SU-DHL-6 (cell line): ENCODE data around the gene RADIL.

Experiments
- H2AFZ ChIP-seq: fragments of 200-600 bp; sonication (generic); 2 replicates; pipeline ENCODE4 v1.6.1; 2014; ENCODE audit warnings: low read depth, mild to moderate bottlenecking, moderate library complexity, mixed read lengths, antibody characterized with exemption, low read length; ENCODE audit not compliant: severe bottlenecking
- H3F3A ChIP-seq: fragments of 200-600 bp; shearing (Covaris generic); 2 replicates; pipeline ENCODE4 v1.6.0; 2016; ENCODE audit warnings: antibody characterized with exemption, mild to moderate bottlenecking; ENCODE audit not compliant: insufficient read depth
- H3K27ac ChIP-seq: fragments of 200-600 bp; sonication (generic); 2 replicates; pipeline ENCODE4 v1.5.1; 2016; ENCODE audit warnings: low read depth, mild to moderate bottlenecking, low read length, moderate library complexity, mixed read lengths
- H3K27me3 ChIP-seq: fragments of 200-600 bp; sonication (generic), shearing (Covaris generic); 2 replicates; pipeline ENCODE4 v1.6.0; 2014; ENCODE audit warnings: mild to moderate bottlenecking, low read length
- H3K36me3 ChIP-seq: fragments of 200-600 bp; sonication (generic); 2 replicates; pipeline ENCODE4 v1.6.1; 2014; ENCODE audit warnings: mild to moderate bottlenecking, low read length, mixed read lengths
- H3K4me2 ChIP-seq: fragments of 300-600, 200-600 bp; shearing (Covaris generic), sonication (generic); 2 replicates; pipeline ENCODE4 v1.6.0; 2014; ENCODE audit warnings: low read length, low read depth, mild to moderate bottlenecking; ENCODE audit not compliant: poor library complexity, severe bottlenecking
- H3K4me3 ChIP-seq: fragments of 200-600 bp; sonication (generic); 2 replicates; pipeline ENCODE4 v1.5.1; 2014; ENCODE audit warnings: antibody characterized with exemption, low read length, mild to moderate bottlenecking, mixed read lengths; ENCODE audit not compliant: insufficient read depth, poor library complexity, severe bottlenecking
- H3K79me2 ChIP-seq: fragments of 200-600 bp; sonication (generic); 2 replicates; pipeline ENCODE4 v1.6.1; 2014; ENCODE audit warnings: mild to moderate bottlenecking, low read length, moderate library complexity; ENCODE audit not compliant: insufficient read depth
- H3K9ac ChIP-seq: fragments of 200-600 bp; sonication (generic); 2 replicates; pipeline ENCODE4 v1.7.0; 2014; ENCODE audit warnings: mild to moderate bottlenecking, low read length
- H3K9me2 ChIP-seq: fragments of 200-600 bp; sonication (generic); replicated peaks from 2 replicates; pipeline ENCODE4 v1.6.1; 2014; ENCODE audit warnings: low read length; ENCODE audit not compliant: insufficient read depth
- H3K9me3 ChIP-seq: fragments of 200-600 bp; sonication (generic); 2 replicates; pipeline ENCODE4 v1.6.1; 2014; ENCODE audit warnings: low read length, mixed read lengths; ENCODE audit not compliant: insufficient read depth
- H4K20me1 ChIP-seq: fragments of 200-600 bp; sonication (generic); 2 replicates; pipeline ENCODE4 v1.6.1; 2014; ENCODE audit warnings: low read depth, mild to moderate bottlenecking, antibody characterized with exemption, low read length, moderate library complexity, mixed read lengths
- EZH2phosphoT487 ChIP-seq: fragments of 200-600 bp; sonication (generic), shearing (Covaris generic); conservative IDR thresholded peaks from 2 replicates; pipeline ENCODE4 v1.6.1; 2018; ENCODE audit warnings: mild to moderate bottlenecking, antibody characterized with exemption, low read length, moderate library complexity, mixed read lengths
- TF ChIP-seq, protein P1 (sequence below): fragments of 200-600 bp; sonication (generic); IDR thresholded peaks from one replicate; pipeline ENCODE4 v1.5.1; 2017; ENCODE audit warnings: antibody characterized with exemption, mild to moderate bottlenecking, low read length, moderate library complexity; ENCODE audit not compliant: insufficient read depth, poor library complexity, severe bottlenecking

The RADIL gene

DNA sequence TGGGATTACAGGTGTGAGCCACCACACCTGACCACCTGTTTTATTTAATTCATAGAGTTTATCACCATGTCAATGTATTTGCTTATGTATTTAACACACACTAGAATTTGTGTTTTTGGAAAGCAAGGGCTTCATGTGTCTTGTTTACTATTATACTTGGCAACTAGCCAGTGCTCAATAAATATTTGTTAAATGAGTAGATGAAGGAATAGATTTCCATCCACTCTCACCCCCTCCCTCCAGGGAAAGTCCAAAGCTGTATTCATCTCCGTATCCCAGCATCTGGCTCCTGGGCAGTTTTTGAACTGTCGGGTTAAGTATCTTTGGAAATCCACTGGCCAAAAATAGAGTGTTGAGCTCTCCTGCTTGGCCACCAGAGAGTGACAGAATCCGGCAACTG lies 4.6 kb upstream of the RADIL start:
- Histone ChIP-seq H3F3A (no peaks in the 10 kb centered on the region), H3K4me2 (no peak overlapping the region), H3K27me3 (no peaks in the 10 kb centered on the region)

DNA sequence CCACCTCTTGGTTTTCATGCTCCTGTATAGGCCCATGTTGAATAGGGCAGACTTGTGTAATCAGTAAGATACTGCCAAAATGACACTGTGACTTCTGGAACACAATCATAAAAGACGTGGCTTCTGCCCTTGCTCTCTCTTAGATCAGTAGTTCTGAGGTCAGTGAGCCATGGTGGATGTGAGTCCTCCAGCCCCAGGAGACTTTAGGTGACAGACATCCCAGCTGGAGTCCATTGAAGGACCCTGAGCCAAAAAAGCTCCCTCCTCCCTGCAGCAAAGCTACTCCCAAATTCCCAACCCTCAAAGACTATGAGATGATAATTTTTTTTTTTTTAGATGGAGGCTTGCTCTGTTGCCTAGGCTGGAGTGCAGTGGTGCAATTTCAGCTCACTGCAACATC lies 3.2 kb upstream of the RADIL start:
- H3K27ac ChIP-seq: no peak overlapping the region
- H3K79me2 ChIP-seq: no peaks in the 10 kb centered on the region
- H3K9me2 ChIP-seq: no peaks in the 10 kb centered on the region
- H3K4me2 ChIP-seq: no peak overlapping the region
- no peaks in the 10 kb centered on the region for H3K27me3 ChIP-seq
- no peaks in the 10 kb centered on the region for H3K36me3 ChIP-seq
- TF ChIP-seq, protein P1, sequence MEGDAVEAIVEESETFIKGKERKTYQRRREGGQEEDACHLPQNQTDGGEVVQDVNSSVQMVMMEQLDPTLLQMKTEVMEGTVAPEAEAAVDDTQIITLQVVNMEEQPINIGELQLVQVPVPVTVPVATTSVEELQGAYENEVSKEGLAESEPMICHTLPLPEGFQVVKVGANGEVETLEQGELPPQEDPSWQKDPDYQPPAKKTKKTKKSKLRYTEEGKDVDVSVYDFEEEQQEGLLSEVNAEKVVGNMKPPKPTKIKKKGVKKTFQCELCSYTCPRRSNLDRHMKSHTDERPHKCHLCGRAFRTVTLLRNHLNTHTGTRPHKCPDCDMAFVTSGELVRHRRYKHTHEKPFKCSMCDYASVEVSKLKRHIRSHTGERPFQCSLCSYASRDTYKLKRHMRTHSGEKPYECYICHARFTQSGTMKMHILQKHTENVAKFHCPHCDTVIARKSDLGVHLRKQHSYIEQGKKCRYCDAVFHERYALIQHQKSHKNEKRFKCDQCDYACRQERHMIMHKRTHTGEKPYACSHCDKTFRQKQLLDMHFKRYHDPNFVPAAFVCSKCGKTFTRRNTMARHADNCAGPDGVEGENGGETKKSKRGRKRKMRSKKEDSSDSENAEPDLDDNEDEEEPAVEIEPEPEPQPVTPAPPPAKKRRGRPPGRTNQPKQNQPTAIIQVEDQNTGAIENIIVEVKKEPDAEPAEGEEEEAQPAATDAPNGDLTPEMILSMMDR: no peak
- TF ChIP-seq EZH2phosphoT487: no peak
- H3K9ac ChIP-seq: no peak overlapping the region
- H4K20me1 ChIP-seq: no peaks in the 10 kb centered on the region
- no peaks in the 10 kb centered on the region for H3K9me3 ChIP-seq
- H3F3A ChIP-seq: no peaks in the 10 kb centered on the region
- no peak overlapping the region for H2AFZ ChIP-seq
- no peak overlapping the region for H3K4me3 ChIP-seq

More for the DNA sequence above, 4.6 kb upstream of the RADIL start:
- TF ChIP-seq, protein P1: no peak
- TF ChIP-seq EZH2phosphoT487: no peak
- H3K4me3 ChIP-seq: no peak overlapping the region
- no peaks in the 10 kb centered on the region for H3K79me2 ChIP-seq
- no peaks in the 10 kb centered on the region for H3K9me3 ChIP-seq
- H3K9ac ChIP-seq: no peak overlapping the region
- H3K36me3 ChIP-seq: no peaks in the 10 kb centered on the region
- no peak overlapping the region for H2AFZ ChIP-seq
- H3K27ac ChIP-seq: no peak overlapping the region
- no peaks in the 10 kb centered on the region for H3K9me2 ChIP-seq
- H4K20me1 ChIP-seq: no peaks in the 10 kb centered on the region

- Histone ChIP-seq H3K4me3 (no peak overlapping the region), H2AFZ (no peak overlapping the region), H3K27me3 (no peaks in the 10 kb centered on the region), H3K9me2 (no peaks in the 10 kb centered on the region), H3K27ac (no peak overlapping the region), H3K36me3 (no peaks in the 10 kb centered on the region), H3K4me2 (no peak overlapping the region), H3F3A (no peaks in the 10 kb centered on the region), H3K9ac (no peak overlapping the region), H4K20me1 (no peaks in the 10 kb centered on the region), H3K9me3 (no peaks in the 10 kb centered on the region), H3K79me2 (no peaks in the 10 kb centered on the region)
- TF ChIP-seq EZH2phosphoT487: no peak
- TF ChIP-seq, protein P1: no peak
Observed at GRCh38 chr7:4885317-4885807, 1.8 kb upstream of the RADIL start.
